ENCODE data around the gene GALNS.

Gene GALNS

GRCh38 chr16:88804552-88805339 is 52.0 kb downstream of the GALNS start:
- TF ChIP-seq GATA1 (IDR thresholded peaks at IDR 0.05; ENCODE audit: low read depth, low read length) (no peak), POLR2A (IDR thresholded peaks at IDR 0.05; ENCODE audit: low read length) (no peak)
- peak; percentile 64 to 65 for DNase-seq

- no peak for DNase-seq
- TF ChIP-seq GATA1 (IDR thresholded peaks at IDR 0.05; ENCODE audit: low read depth, low read length) (no peak), POLR2A (IDR thresholded peaks at IDR 0.05; ENCODE audit: low read length) (no peak)
Measured at GRCh38 chr16:88804173-88804551, 52.6 kb downstream of the GALNS start.

- DNase-seq, result peak; percentile 91 to 95
- peak; percentile 81 for TF ChIP-seq POLR2A (IDR thresholded peaks at IDR 0.05; ENCODE audit: low read length)
- no peak for TF ChIP-seq GATA1 (IDR thresholded peaks at IDR 0.05; ENCODE audit: low read depth, low read length)
Measured at GRCh38 chr16:88803264-88803987, 53.3 kb downstream of the GALNS start, which contains the start of gene CDT1. Gene CDT1 (plus strand): TSS chr16:88803789. CDS start chr16:88803832, 43 bp downstream.

- TF ChIP-seq GATA1 (IDR thresholded peaks at IDR 0.05; ENCODE audit: low read depth, low read length) (no peak), POLR2A (IDR thresholded peaks at IDR 0.05; ENCODE audit: low read length) (peak; percentile 7)
- peak in 1 of 2 experiments; percentile 55 for DNase-seq
Measured at GRCh38 chr16:88800277-88800592, 56.5 kb downstream of the GALNS start.

GRCh38 chr16:88799569-88800276 is 57.0 kb downstream of the GALNS start:
- TF ChIP-seq POLR2A (IDR thresholded peaks at IDR 0.05; ENCODE audit: low read length) (peak; percentile 69), GATA1 (IDR thresholded peaks at IDR 0.05; ENCODE audit: low read depth, low read length) (no peak)
- peak; percentile 90 to 97 for DNase-seq

GRCh38 chr16:88798772-88799455 is 57.8 kb downstream of the GALNS start:
- TF ChIP-seq POLR2A (IDR thresholded peaks at IDR 0.05; ENCODE audit: low read length) (no peak), GATA1 (IDR thresholded peaks at IDR 0.05; ENCODE audit: low read depth, low read length) (no peak)
- DNase-seq, result peak; percentile 41 to 73

GRCh38 chr16:88798073-88798472 is 58.7 kb downstream of the GALNS start:
- DNase-seq, result no peak
- no peak for TF ChIP-seq GATA1 (IDR thresholded peaks at IDR 0.05; ENCODE audit: low read depth, low read length)
- no peak for TF ChIP-seq POLR2A (IDR thresholded peaks at IDR 0.05; ENCODE audit: low read length)

- TF ChIP-seq POLR2A (IDR thresholded peaks at IDR 0.05; ENCODE audit: low read length) (no peak), GATA1 (IDR thresholded peaks at IDR 0.05; ENCODE audit: low read depth, low read length) (no peak)
- DNase-seq, result no peak
Measured at GRCh38 chr16:88796278-88796677, 60.5 kb downstream of the GALNS start.

GRCh38 chr16:88793251-88793954 is 63.3 kb downstream of the GALNS start:
- peak; percentile 78 to 86 for DNase-seq
- TF ChIP-seq GATA1 (IDR thresholded peaks at IDR 0.05; ENCODE audit: low read depth, low read length) (no peak), POLR2A (IDR thresholded peaks at IDR 0.05; ENCODE audit: low read length) (peak; percentile 70)

- TF ChIP-seq POLR2A (IDR thresholded peaks at IDR 0.05; ENCODE audit: low read length) (no peak), GATA1 (IDR thresholded peaks at IDR 0.05; ENCODE audit: low read depth, low read length) (no peak)
- DNase-seq, result peak in 1 of 2 experiments; percentile 56
Measured at GRCh38 chr16:88792668-88793250, 64.0 kb downstream of the GALNS start.

GRCh38 chr16:88792078-88792550 is 64.6 kb downstream of the GALNS start:
- DNase-seq, result peak; percentile 59 to 65

GRCh38 chr16:88790312-88791211 is 66.2 kb downstream of the GALNS start:
- peak; percentile 69 for DNase-seq
- no peak for TF ChIP-seq GATA1 (IDR thresholded peaks at IDR 0.05; ENCODE audit: low read depth, low read length)
- no peak for TF ChIP-seq POLR2A (IDR thresholded peaks at IDR 0.05; ENCODE audit: low read length)

More at GRCh38 chr16:88792078-88792550, 64.6 kb downstream of the GALNS start:
- TF ChIP-seq GATA1 (IDR thresholded peaks at IDR 0.05; ENCODE audit: low read depth, low read length), result no peak
